GM12892 (cell line): ENCODE measurements around the gene KRT79.

Experiments used
- POLR2A ChIP-seq: IDR thresholded peaks from 2 replicates; pipeline ENCODE4 v1.6.1; 2011; ENCODE audit warnings: low read depth, low read length, control low read depth
- POLR2AphosphoS5 ChIP-seq: IDR thresholded peaks from 2 replicates; pipeline ENCODE4 v1.6.1; 2011; ENCODE audit warnings: low read depth, low read length, control low read depth
- TAF1 ChIP-seq: IDR thresholded peaks from 2 replicates; pipeline ENCODE4 v1.6.1; 2011; ENCODE audit warnings: low read depth, mild to moderate bottlenecking, control low read depth, low read length, borderline replicate concordance

- no peak for TF ChIP-seq TAF1
- no peak for TF ChIP-seq POLR2AphosphoS5
- TF ChIP-seq POLR2A: no peak
These were observed 28.4 kb downstream of the KRT79 start for GRCh38 chr12:52805739-52806138.
